HFFc6 (cell line): ENCODE data around the gene MPIG6B. TPM values are rescaled to one million over a fixed set of nuclear protein-coding genes. Genes with fewer than 3 reads are reported as not detected.
"Not testable (repeated sequence)": the region's sequence is repeated elsewhere in the genome, so short reads cannot be mapped to it uniquely, and the experiment has no call there.

Experiments
- DNase-seq: peaks from one replicate; pipeline ENCODE4 v3.0.0-alpha.2; 2018
- H3K27ac Mint-ChIP-seq: 2 replicates; pipeline ENCODE4 v1.8.0; 2020; ENCODE audit warnings: mild to moderate bottlenecking, mixed read lengths
- H3K27me3 Mint-ChIP-seq: 2 replicates; pipeline ENCODE4 v1.8.0; 2021; ENCODE audit warnings: mild to moderate bottlenecking, moderate library complexity, mixed read lengths; ENCODE audit not compliant: insufficient read depth
- H3K36me3 Mint-ChIP-seq: 2 replicates; pipeline ENCODE4 v1.8.0; 2021; ENCODE audit warnings: low read depth, mixed read lengths
- H3K4me1 Mint-ChIP-seq: 2 replicates; pipeline ENCODE4 v1.8.0; 2020; ENCODE audit warnings: low read depth, mixed read lengths
- H3K4me3 Mint-ChIP-seq: 2 replicates; pipeline ENCODE4 v1.8.0; 2020; ENCODE audit warnings: mild to moderate bottlenecking, moderate library complexity, mixed read lengths
- H3K9me3 Mint-ChIP-seq: 2 replicates; pipeline ENCODE4 v1.8.0; 2020; ENCODE audit warnings: mild to moderate bottlenecking, mixed read lengths
- total RNA-seq, 6 experiments: library from RNA; stranded (reverse); fragmentation: NEBNext Ultra II Directional; extraction: Animal tissue kit (Norgen Biotek cat#: 25700); gene quantifications; 2 replicates in 1 of 6; 3 replicates in 5 of 6; pipeline ENCODE4 v1.2.3, GENCODE V29; 2021
- TF ChIP-seq, protein P1 (sequence below): fragments of 200-600 bp; sonication (generic); IDR thresholded peaks from 2 replicates; pipeline ENCODE4 v1.5.0; 2021; ENCODE audit warnings: antibody characterized with exemption, mild to moderate bottlenecking

The MPIG6B gene
- total RNA-seq, 6 experiments from 2014 or later, result not detected

DNA sequence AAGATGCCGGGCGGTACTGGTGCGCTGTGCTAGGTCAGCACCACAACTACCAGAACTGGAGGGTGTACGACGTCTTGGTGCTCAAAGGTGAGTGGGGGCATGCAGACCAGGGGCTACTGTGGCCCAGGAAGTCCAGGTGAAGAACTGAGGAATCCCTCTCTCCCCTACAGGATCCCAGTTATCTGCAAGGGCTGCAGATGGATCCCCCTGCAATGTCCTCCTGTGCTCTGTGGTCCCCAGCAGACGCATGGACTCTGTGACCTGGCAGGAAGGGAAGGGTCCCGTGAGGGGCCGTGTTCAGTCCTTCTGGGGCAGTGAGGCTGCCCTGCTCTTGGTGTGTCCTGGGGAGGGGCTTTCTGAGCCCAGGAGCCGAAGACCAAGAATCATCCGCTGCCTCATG lies 15.5 kb upstream of the MPIG6B start:
- TF ChIP-seq, protein P1, sequence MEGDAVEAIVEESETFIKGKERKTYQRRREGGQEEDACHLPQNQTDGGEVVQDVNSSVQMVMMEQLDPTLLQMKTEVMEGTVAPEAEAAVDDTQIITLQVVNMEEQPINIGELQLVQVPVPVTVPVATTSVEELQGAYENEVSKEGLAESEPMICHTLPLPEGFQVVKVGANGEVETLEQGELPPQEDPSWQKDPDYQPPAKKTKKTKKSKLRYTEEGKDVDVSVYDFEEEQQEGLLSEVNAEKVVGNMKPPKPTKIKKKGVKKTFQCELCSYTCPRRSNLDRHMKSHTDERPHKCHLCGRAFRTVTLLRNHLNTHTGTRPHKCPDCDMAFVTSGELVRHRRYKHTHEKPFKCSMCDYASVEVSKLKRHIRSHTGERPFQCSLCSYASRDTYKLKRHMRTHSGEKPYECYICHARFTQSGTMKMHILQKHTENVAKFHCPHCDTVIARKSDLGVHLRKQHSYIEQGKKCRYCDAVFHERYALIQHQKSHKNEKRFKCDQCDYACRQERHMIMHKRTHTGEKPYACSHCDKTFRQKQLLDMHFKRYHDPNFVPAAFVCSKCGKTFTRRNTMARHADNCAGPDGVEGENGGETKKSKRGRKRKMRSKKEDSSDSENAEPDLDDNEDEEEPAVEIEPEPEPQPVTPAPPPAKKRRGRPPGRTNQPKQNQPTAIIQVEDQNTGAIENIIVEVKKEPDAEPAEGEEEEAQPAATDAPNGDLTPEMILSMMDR, result no peak
- H3K27ac Mint-ChIP-seq, result no peak overlapping the region
- H3K4me1 Mint-ChIP-seq, result peaks cover 6% of the 10 kb centered on the region
- no peak overlapping the region for H3K4me3 Mint-ChIP-seq
- DNase-seq, result no peak
- H3K27me3 Mint-ChIP-seq, result peaks cover 22% of the 10 kb centered on the region
- H3K36me3 Mint-ChIP-seq, result no peaks in the 10 kb centered on the region
- no peaks in the 10 kb centered on the region for H3K9me3 Mint-ChIP-seq

DNA sequence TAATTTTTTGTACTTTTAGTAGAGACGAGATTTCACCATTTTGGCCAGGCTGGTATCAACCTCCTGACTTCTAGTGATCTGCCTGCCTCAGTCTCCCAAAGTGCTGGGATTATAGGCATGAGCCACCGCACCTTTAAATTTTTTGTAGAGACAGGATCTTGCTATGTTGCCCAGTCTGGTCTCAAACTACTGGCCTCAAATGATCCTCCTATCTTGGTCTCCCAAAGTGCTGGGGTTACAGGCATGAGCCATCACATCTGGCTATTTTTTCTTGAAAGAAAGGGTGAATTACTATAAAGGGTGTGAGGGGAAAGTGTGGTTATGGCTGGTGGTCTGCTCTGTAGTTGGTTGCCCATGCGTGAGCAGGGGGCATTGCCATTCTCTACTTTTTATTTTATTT lies 14.9 kb upstream of the MPIG6B start:
- TF ChIP-seq, protein P1, result no peak
- H3K4me3 Mint-ChIP-seq, result no peak overlapping the region
- no peaks in the 10 kb centered on the region for H3K36me3 Mint-ChIP-seq
- DNase-seq, result no peak
- peaks cover 23% of the 10 kb centered on the region for H3K27me3 Mint-ChIP-seq
- no peaks in the 10 kb centered on the region for H3K9me3 Mint-ChIP-seq
- no peak overlapping the region for H3K27ac Mint-ChIP-seq
- peaks cover 4% of the 10 kb centered on the region for H3K4me1 Mint-ChIP-seq

DNA sequence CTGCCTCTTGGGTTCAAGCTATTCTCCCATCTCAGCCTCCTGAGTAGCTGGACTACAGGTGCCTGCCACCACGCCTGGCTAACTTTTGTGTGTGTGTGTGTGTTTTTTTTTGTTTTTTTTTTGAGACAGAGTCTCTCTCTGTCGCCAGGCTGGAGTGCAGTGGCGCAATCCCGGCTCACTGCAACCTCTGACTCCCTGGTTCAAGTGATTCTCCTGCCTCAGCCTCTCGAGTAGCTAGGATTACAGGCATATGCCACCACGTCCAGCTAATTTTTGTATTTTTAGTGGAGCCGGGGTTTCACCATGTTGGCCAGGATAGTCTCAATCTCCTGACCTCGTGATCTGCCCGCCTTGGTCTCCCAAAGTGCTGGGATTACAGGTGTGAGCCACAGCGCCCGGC lies 14.0 kb upstream of the MPIG6B start:
- H3K36me3 Mint-ChIP-seq, result not testable (repeated sequence)

DNA sequence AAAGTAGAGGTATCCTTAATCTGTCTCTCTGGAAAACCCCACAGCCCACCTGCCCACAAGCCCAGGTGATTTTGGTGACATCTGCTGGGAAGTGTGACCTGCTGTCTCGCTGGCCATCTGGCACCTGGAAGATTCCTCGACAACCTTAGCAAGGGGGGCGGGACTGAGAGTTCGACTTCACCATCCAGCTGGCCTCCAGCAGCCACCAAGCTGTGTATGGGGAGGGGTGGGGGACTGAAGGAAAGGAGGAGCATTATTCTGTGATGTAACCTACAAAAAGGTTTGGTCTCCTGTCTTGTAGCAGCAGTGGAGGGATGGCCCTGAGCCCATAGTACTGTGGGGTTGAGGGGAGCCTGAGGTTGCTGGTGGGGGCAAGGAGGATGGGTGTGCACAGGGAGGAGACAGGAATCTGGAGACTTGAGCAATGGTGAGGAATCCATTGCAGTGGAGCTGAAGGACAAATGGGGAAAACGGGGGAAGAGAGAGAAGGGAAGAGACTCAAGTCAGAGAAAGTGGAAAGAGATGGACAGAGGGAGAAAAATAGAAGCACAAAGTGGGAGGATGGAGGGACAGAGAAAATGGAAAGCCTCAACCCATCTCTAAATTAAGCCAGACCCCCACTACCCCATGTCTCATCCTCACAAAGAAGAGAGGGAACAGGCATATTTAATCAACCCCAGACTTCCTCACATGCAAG lies 12.5 kb upstream of the MPIG6B start:
- TF ChIP-seq, protein P1, result no peak
- no peak for DNase-seq
- H3K27me3 Mint-ChIP-seq, result peaks cover 28% of the 10 kb centered on the region
- H3K4me1 Mint-ChIP-seq, result no peaks in the 10 kb centered on the region
- no peaks in the 10 kb centered on the region for H3K9me3 Mint-ChIP-seq
- no peak overlapping the region for H3K27ac Mint-ChIP-seq
- H3K4me3 Mint-ChIP-seq, result no peak overlapping the region
- no peaks in the 10 kb centered on the region for H3K36me3 Mint-ChIP-seq

More for the DNA sequence above, 14.0 kb upstream of the MPIG6B start:
- not testable (repeated sequence) for DNase-seq, H3K4me1 Mint-ChIP-seq, H3K27ac Mint-ChIP-seq, H3K4me3 Mint-ChIP-seq, H3K9me3 Mint-ChIP-seq
- H3K27me3 Mint-ChIP-seq, result peaks cover 25% of the 10 kb centered on the region

DNA sequence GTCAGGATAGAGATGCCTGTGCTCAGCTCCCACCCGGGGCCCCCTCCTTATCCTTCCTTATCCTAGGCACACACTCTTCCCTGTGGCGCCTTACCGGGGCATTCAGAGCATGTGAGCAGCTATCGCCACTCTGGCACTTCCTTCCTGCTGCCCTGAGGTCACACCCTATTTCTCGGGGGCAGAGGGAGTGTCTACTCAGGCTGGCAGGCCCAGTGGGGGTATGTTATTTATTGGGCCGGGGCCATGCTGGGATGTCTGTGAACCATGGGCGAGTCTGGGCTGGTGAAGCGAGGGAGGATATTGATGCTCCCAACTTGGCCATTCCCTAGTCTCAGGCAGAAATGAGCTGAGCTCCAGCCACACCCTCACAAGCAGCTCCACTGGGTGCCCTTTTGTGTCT lies 11.9 kb upstream of the MPIG6B start:
- Mint-ChIP-seq H3K36me3 (no peaks in the 10 kb centered on the region), H3K4me1 (no peaks in the 10 kb centered on the region), H3K4me3 (no peak overlapping the region), H3K27ac (no peak overlapping the region), H3K9me3 (no peaks in the 10 kb centered on the region), H3K27me3 (peaks cover 28% of the 10 kb centered on the region)
- DNase-seq, result no peak
- TF ChIP-seq, protein P1, result no peak

DNA sequence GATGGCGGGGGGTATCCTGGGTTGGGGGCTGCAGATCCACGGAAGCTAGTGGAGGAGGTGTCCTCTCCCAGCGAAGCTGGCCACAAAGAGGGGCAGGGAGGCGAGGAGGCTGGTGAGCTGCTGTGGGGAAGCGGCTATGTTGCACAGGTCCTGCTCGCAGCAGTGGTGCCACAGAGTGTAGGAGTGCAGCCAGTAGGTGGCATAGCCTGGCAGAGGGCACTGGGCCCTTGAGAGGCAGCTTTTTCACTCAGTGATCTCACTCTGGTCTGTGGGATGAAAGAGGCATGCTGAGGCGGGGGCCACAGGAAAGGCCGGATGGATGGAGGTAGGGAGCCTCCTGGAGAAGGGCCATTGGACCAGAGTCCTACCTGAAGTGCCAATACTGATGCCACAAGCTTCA lies 10.9 kb upstream of the MPIG6B start:
- peaks cover 28% of the 10 kb centered on the region for H3K27me3 Mint-ChIP-seq
- no peaks in the 10 kb centered on the region for H3K36me3 Mint-ChIP-seq
- no peak overlapping the region for H3K4me3 Mint-ChIP-seq
- no peak for DNase-seq
- TF ChIP-seq, protein P1, result peak; percentile 43; the same call in 1 of the 2 replicates
- H3K27ac Mint-ChIP-seq, result no peak overlapping the region
- H3K4me1 Mint-ChIP-seq, result no peaks in the 10 kb centered on the region
- H3K9me3 Mint-ChIP-seq, result no peaks in the 10 kb centered on the region
